NCI-H187 treated with DMSO at 0.1 percent for 48 hours (cell line): Measurements from ENCODE around the gene SYCP2.
A peak's percentile ranks its signal among the peaks of the same experiment; 100 is the strongest.

Experiments used
- DNase-seq: peaks from one replicate; lab custom pipeline; 2025; lab: John Stamatoyannopoulos, UW

The SYCP2 gene

DNA sequence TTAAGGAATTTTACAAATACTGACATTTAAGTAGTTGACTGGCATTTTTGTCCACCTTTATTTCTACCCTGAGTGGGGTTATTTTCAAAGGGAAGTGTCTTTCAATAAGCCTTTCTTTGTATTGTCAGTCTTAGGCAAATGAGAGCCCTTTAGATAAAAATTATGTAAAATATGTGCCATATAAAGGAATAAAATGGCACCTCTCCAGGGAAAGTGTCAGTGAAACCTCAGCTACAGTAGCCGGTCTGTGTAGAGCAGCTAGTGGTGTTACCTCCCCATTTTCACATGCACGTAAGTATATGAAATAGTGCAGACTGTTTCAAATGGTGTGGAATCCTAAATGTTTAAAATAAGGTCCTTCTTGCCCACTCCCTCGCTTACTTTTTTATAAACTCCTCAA lies 11.7 kb upstream of the SYCP2 start:
- no peak for DNase-seq

DNA sequence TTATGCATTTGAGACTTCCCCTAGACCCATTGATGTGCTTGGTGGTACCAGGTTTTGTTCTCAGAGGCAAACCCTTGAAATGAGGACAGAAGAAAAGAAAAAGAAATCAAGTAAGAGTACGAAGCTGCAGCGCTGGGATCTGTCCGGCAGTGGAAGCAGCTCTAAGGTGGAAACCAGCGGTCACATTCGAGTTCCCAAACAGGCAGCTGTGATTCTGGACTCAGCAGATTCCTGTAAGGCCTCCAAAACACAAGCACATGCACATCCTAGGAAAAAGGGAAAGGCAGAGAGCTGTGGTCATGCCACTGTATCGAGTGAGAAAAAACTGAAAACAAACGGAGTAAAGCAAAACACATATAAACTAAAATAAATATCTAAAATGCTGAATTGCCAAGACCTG lies 11.3 kb upstream of the SYCP2 start:
- DNase-seq: no peak

GRCh38 chr20:59942245-59942644 lies 8.8 kb upstream of the SYCP2 start:
- DNase-seq: no peak

DNA sequence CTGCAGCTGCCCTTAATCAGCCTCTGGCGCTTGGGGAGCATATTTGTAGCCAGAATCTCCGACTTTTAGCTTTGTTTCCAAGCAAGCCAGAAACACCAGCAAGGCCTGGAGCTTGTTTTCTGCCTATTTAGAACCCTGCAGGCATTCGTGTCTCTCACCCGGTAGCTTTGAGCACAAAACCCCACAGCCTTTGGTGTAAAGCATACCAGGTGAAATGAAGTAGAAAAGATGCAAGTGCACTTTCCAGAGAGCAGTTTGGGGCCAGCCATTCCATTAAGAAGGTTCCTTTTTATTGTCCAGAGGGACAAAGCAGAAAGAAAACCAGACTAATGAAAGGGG lies 7.5 kb upstream of the SYCP2 start:
- no peak for DNase-seq

- DNase-seq: peak; percentile 60
Measured at GRCh38 chr20:59940129-59940955, 6.9 kb upstream of the SYCP2 start, which contains the start of the genes FAM217B and PPP1R3D. Gene FAM217B (plus strand): TSS chr20:59940389. CDS start chr20:59943944, 3,555 bp downstream. Gene PPP1R3D (minus strand): TSS chr20:59940305. CDS start chr20:59939931, 374 bp downstream.

DNA sequence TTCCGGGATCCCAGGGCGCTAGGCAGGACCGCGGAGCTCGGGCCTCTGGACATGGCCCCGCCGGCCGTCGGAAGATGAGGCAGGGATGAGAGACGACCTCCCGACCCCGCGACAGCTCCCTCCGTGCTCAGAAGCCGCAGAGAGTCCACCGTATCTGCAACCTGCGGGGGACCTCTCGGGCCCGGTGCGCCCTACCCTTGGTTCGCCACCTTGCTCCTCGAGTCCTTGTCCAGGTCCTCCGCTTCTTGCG lies 6.4 kb upstream of the SYCP2 start:
- no peak for DNase-seq

- no peak for DNase-seq
Measured at GRCh38 chr20:59939052-59939878, 5.8 kb upstream of the SYCP2 start.

- no peak for DNase-seq
Measured at GRCh38 chr20:59938696-59939051, 5.2 kb upstream of the SYCP2 start.

DNA sequence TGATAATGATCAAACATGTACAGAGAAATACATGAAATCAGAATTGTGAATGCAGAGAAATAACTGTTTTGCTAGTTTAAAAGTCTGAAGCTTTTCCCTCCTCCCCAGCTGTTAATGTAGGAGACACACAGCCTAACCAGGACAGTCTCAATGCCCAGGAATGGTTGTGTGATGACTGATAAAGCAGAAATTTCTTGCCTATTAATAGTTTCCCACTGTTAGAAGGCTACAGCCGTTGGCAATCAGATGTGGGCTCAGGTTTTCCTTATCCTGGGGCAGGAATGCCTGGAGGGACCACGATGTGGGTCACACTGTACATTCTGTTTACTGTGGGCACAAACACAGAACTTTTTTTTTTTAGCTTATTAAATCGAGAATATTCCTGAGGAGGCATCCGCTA lies 4.8 kb upstream of the SYCP2 start:
- no peak for DNase-seq

DNA sequence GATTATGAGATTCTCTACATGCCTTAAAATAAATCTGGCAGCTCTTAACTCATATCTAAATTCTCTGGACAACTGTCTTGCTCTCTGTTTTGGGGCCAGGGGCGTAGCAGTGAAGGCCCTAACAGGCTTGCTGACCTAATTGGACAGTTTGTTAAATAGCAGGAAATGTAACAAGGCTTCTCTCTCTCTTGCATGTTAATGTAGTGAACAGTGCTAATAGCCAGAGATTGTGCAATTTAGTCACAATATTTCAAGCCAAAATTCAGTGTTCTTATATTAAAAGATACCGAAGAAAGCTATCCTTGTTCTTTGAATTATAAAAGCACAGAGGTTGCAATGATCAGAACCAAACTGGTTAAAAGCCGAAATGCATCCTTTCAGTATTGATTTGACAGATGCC lies 3.7 kb upstream of the SYCP2 start:
- DNase-seq: no peak

GRCh38 chr20:59936409-59936808 lies 3.0 kb upstream of the SYCP2 start:
- no peak for DNase-seq

GRCh38 chr20:59935457-59936185 lies 2.2 kb upstream of the SYCP2 start:
- no peak for DNase-seq

DNA sequence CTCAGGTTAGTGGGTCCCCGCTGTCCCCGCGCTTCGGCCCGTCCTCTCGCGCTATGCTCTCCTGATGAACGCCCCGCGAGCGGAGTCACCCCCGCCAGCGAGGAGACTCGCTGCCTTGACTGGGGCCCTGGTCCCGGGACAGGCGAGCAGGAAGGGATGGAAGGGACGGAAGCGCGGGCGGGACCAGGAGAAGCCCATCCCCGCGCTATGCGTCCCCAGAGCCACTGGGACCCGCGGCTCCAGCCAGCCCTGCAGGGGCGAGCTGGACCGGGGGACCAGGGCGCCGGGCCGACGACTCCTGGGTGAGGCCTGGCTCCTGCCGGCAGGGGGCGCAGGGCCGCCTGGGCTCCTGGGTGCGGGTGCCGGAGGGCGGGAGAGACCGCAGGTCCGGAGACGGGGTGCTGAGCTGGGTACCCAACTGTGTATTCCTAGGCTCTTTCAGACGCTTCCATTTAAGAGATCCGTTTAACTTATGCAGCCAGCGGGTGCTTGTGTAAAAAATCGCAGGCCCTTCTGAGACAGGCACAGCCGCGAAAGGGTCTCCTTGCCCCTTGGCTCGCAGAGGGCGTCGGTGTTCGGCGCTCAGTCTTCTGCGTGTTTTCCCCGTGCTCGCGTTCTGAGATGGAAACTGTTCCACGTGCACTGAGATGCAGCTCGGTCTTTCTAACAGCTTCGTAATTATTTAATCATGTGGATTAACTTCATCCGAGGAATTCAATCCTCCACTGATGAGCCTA lies 580 bp upstream of the SYCP2 start:
- DNase-seq: no peak

- DNase-seq: no peak
Measured at GRCh38 chr20:59932616-59933295, 681 bp downstream of the SYCP2 start.

DNA sequence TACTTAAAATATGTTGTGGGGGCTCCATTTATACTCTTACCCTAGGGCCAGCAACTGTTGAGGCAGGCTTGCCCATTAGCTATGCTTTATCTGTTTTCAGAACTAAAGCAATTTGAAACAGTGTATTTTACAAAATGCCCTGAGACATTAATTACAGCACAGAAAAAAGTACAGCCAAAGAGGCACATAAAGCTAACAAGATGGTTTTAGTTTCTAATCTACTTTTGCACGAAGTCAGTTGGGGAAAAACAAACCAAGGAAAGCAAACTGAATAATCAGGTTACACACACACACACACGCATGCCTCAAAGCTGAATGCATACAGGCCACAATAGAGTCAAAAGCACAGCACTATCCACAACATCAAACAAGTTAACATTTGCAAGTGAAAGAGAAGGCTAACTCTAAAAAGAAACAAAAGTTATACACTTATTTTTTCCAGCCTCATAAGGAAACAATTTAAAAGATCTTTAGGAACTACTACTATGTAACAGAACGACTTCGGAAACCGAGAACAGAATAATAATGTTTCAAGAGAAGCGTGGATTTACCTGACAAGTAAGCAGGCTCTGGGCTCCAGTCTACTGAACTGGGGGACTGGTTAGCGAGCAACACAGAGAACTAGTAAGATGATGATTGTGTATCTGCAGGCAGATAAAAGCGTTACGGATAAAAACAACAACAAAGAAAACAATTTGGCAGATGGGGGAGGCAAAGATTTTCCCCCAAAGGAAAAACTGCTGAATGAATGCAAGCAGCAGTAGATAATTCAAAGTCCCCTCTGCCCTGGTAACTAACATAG lies 1.7 kb downstream of the SYCP2 start:
- DNase-seq: no peak

GRCh38 chr20:59925899-59926298 lies 7.5 kb downstream of the SYCP2 start:
- DNase-seq: no peak

DNA sequence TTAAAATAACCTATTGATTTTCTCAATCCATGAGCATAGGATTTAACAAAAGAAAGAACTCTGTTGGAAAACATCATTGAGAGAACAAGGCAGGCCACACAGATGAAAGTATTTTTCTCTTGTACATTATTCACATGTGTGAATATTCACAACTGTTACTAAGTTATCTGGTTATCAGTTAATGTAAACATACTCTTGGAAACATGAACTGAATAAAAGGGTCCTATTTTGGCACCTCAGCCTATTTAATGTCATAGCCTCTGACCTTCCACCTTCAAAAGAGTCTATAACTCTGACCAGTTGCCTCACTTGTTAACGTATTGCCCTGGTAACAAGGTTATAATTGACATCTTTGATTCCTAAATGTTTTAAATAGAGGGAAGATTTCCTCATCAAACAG lies 8.1 kb downstream of the SYCP2 start:
- no peak for DNase-seq

GRCh38 chr20:59923514-59923913 lies 9.9 kb downstream of the SYCP2 start:
- no peak for DNase-seq

GRCh38 chr20:59920944-59921343 lies 12.5 kb downstream of the SYCP2 start:
- DNase-seq: no peak

DNA sequence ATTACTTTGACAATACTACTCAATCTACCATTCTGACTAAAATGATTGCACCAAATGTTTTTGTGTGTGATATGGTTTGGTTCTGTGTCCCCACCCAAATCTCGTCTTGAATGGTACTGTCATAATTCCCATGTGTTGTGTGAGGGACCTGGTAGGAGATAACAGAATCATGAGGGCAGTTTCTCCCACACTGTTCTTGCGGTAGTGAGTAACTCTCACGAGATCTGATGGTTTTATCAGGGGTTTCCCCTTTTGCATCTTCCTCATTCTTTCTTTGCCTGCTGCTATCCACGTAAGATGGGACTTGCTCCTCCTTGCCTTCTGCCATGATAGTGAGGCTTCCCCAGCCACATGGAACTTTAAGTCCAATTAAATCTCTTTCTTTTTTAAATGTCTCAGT lies 20.8 kb downstream of the SYCP2 start:
- DNase-seq: no peak

GRCh38 chr20:59911041-59911440 lies 22.4 kb downstream of the SYCP2 start:
- DNase-seq: no peak
